Endodermal cell (in vitro differentiated cells): ENCODE measurements around the gene PSMG1. TPM values are rescaled to one million over a fixed set of nuclear protein-coding genes. Genes with fewer than 3 reads are reported as not detected.

ENCODE experiments used
- DNase-seq: peaks from one replicate; pipeline ENCODE4 v3.0.0-alpha.2; 2017
- H3K27ac ChIP-seq: 2 replicates; pipeline ENCODE4 v1.5.1; 2013; ENCODE audit warnings: mild to moderate bottlenecking, low read depth, low read length, moderate library complexity
- H3K27me3 ChIP-seq: 2 replicates; pipeline ENCODE4 v1.6.1; 2013; ENCODE audit warnings: mild to moderate bottlenecking, low read length, moderate library complexity; ENCODE audit not compliant: insufficient read depth, control insufficient read depth, poor library complexity, severe bottlenecking
- H3K36me3 ChIP-seq: 2 replicates; pipeline ENCODE4 v1.7.0; 2013; ENCODE audit warnings: mild to moderate bottlenecking, low read length, moderate library complexity; ENCODE audit not compliant: control insufficient read depth, insufficient read depth
- H3K4me1 ChIP-seq: one replicate; pipeline ENCODE4 v1.7.0; 2013; ENCODE audit warnings: low read length; ENCODE audit not compliant: control insufficient read depth, insufficient read depth
- H3K4me3 ChIP-seq: 2 replicates; pipeline ENCODE4 v1.5.1; 2013; ENCODE audit warnings: mild to moderate bottlenecking, low read length, moderate library complexity
- H3K9ac ChIP-seq: 2 replicates; pipeline ENCODE4 v1.6.1; 2013; ENCODE audit warnings: mild to moderate bottlenecking, low read length, moderate library complexity; ENCODE audit not compliant: poor library complexity, severe bottlenecking; ENCODE audit errors: extremely low read depth
- H3K9me3 ChIP-seq: 2 replicates; pipeline ENCODE4 v1.6.1; 2013; ENCODE audit warnings: mild to moderate bottlenecking, low read length, moderate library complexity; ENCODE audit not compliant: control insufficient read depth
- H3K27ac Mint-ChIP-seq: 2 replicates; pipeline ENCODE4 v1.8.0; 2020; ENCODE audit warnings: mixed read lengths
- H3K27me3 Mint-ChIP-seq: 2 replicates; pipeline ENCODE4 v1.8.0; 2021; ENCODE audit warnings: mild to moderate bottlenecking, mixed read lengths; ENCODE audit not compliant: insufficient read depth
- H3K36me3 Mint-ChIP-seq: 2 replicates; pipeline ENCODE4 v1.8.0; 2020; ENCODE audit warnings: low read depth, mixed read lengths
- H3K4me1 Mint-ChIP-seq: 2 replicates; pipeline ENCODE4 v1.8.0; 2020; ENCODE audit warnings: mixed read lengths
- H3K4me3 Mint-ChIP-seq: 2 replicates; pipeline ENCODE4 v1.8.0; 2020; ENCODE audit warnings: mild to moderate bottlenecking, moderate library complexity, mixed read lengths
- H3K9me3 Mint-ChIP-seq: 2 replicates; pipeline ENCODE4 v1.8.0; 2020; ENCODE audit warnings: mild to moderate bottlenecking, mixed read lengths
- CTCF ChIP-seq: fragments of 200-600 bp; sonication (generic); conservative IDR thresholded peaks from 2 replicates; pipeline ENCODE4 v1.5.0; 2021; ENCODE audit warnings: antibody characterized with exemption, mild to moderate bottlenecking
- WGBS, 2 experiments: methylation state at CpG; one replicate each; pipeline versions ENCODE4 v1.1.5 to v1.1.7; 2013; ENCODE audit warnings: missing lambda C conversion rate in 2 of 2, mixed read lengths in 1 of 2; ENCODE audit not compliant: insufficient coverage in 1 of 2, insufficient read length in 1 of 2; 5-methylcytosine and 5-hydroxymethylcytosine counted together
- total RNA-seq, 2 donors: library from RNA; stranded (reverse); fragmentation: NEBNext Ultra II Directional in 1 of 2; extraction: Animal tissue kit (Norgen Biotek cat#: 25700) in 1 of 2; gene quantifications; 2 replicates in 1 of 2; 3 replicates in 1 of 2; pipeline ENCODE4 v1.2.1, GENCODE V29; 2021

Gene PSMG1
- total RNA-seq, 2 donors from 2014 or later, result 47.3 to 52.6 TPM

GRCh38 chr21:39184050-39184980 lies 1.1 kb upstream of the PSMG1 start:
- Histone ChIP-seq H3K4me1 (no peaks in the 10 kb centered on the region), H3K9ac (peak overlapping the region; percentile 87), H3K9me3 (no peaks in the 10 kb centered on the region), H3K4me3 (peak overlapping the region; percentile 92), H3K27me3 (no peaks in the 10 kb centered on the region), H3K36me3 (peaks cover 14% of the 10 kb centered on the region), H3K27ac (peak overlapping the region; percentile 84)
- H3K27me3 Mint-ChIP-seq, result peaks cover 8% of the 10 kb centered on the region
- peaks cover 12% of the 10 kb centered on the region for H3K36me3 Mint-ChIP-seq
- H3K4me3 Mint-ChIP-seq, result peak overlapping the region; percentile 89
- H3K9me3 Mint-ChIP-seq, result no peaks in the 10 kb centered on the region
- peak overlapping the region; percentile 96 for H3K27ac Mint-ChIP-seq
- DNase-seq, result no peak
- 1 to 4% methylated on average over 20 to 22 of the region's 22 CpGs for WGBS, 2 experiments
- no peak for TF ChIP-seq CTCF
- H3K4me1 Mint-ChIP-seq, result peaks cover 25% of the 10 kb centered on the region

GRCh38 chr21:39182484-39183271 lies 573 bp downstream of the PSMG1 start:
- Mint-ChIP-seq H3K4me1 (peaks cover 20% of the 10 kb centered on the region), H3K9me3 (no peaks in the 10 kb centered on the region), H3K4me3 (peak overlapping the region; percentile 89), H3K27ac (peak overlapping the region; percentile 98), H3K27me3 (peaks cover 8% of the 10 kb centered on the region), H3K36me3 (peaks cover 19% of the 10 kb centered on the region)
- peak overlapping the region; percentile 50 for H3K27ac ChIP-seq
- H3K27me3 ChIP-seq, result no peaks in the 10 kb centered on the region
- peak overlapping the region; percentile 87 for H3K9ac ChIP-seq
- TF ChIP-seq CTCF, result no peak
- H3K4me1 ChIP-seq, result no peaks in the 10 kb centered on the region
- WGBS, 2 experiments, result 0 to 1% methylated on average over 9 to 51 of the region's 51 CpGs
- H3K4me3 ChIP-seq, result peak overlapping the region; percentile 92
- peaks cover 25% of the 10 kb centered on the region for H3K36me3 ChIP-seq
- no peak for DNase-seq
- H3K9me3 ChIP-seq, result no peaks in the 10 kb centered on the region

GRCh38 chr21:39182016-39182415 lies 1.2 kb downstream of the PSMG1 start:
- H3K4me1 Mint-ChIP-seq, result peaks cover 18% of the 10 kb centered on the region
- Histone ChIP-seq H3K27ac (no peak overlapping the region), H3K27me3 (no peaks in the 10 kb centered on the region), H3K4me3 (peak overlapping the region; percentile 92), H3K36me3 (peaks cover 30% of the 10 kb centered on the region), H3K9me3 (no peaks in the 10 kb centered on the region), H3K9ac (peak overlapping the region; percentile 87), H3K4me1 (no peaks in the 10 kb centered on the region)
- H3K27me3 Mint-ChIP-seq, result peaks cover 8% of the 10 kb centered on the region
- no peak for DNase-seq
- peak overlapping the region; percentile 98 for H3K27ac Mint-ChIP-seq
- whole genome bisulfite sequencing, 2 experiments, result 74 to 78% methylated on average over 7 to 8 of the region's 8 CpGs
- no peaks in the 10 kb centered on the region for H3K9me3 Mint-ChIP-seq
- TF ChIP-seq CTCF, result no peak
- peak overlapping the region; percentile 89 for H3K4me3 Mint-ChIP-seq
- H3K36me3 Mint-ChIP-seq, result peaks cover 19% of the 10 kb centered on the region
